Activated T-helper 1 cell treated with Interleukin-2 at 50 U/mL for 16 hours (primary cell): ENCODE measurements around the gene FBXL4.

Experiments used
- DNase-seq: peaks from one replicate; pipeline ENCODE4 v3.0.0-alpha.2; 2020; ENCODE audit warnings: low read depth

Gene FBXL4

GRCh38 chr6:98880486-98880885 lies 67.3 kb downstream of the FBXL4 start:
- no peak for DNase-seq

- DNase-seq, result no peak
Measured at GRCh38 chr6:98877250-98877649, 70.5 kb downstream of the FBXL4 start.

GRCh38 chr6:98875375-98875774 lies 72.4 kb downstream of the FBXL4 start:
- DNase-seq, result no peak

- no peak for DNase-seq
Measured at GRCh38 chr6:98871821-98872220, 75.9 kb downstream of the FBXL4 start.

GRCh38 chr6:98871057-98871456 lies 76.7 kb downstream of the FBXL4 start:
- no peak for DNase-seq

- no peak for DNase-seq
Measured at GRCh38 chr6:98864497-98864896, 83.2 kb downstream of the FBXL4 start.

- no peak for DNase-seq
Measured at GRCh38 chr6:98848539-98849242, 99.1 kb downstream of the FBXL4 start.

GRCh38 chr6:98847779-98848538 lies 99.8 kb downstream of the FBXL4 start:
- DNase-seq, result no peak

GRCh38 chr6:98847416-98847778 lies 100.3 kb downstream of the FBXL4 start:
- no peak for DNase-seq

- no peak for DNase-seq
Measured at GRCh38 chr6:98846021-98846380, 101.7 kb downstream of the FBXL4 start.

- DNase-seq, result no peak
Measured at GRCh38 chr6:98845211-98846020, 102.3 kb downstream of the FBXL4 start.

GRCh38 chr6:98844244-98845210 lies 103.2 kb downstream of the FBXL4 start:
- DNase-seq, result no peak

- no peak for DNase-seq
Measured at GRCh38 chr6:98843271-98844243, 104.2 kb downstream of the FBXL4 start.

- DNase-seq, result no peak
Measured at GRCh38 chr6:98842342-98843180, 105.2 kb downstream of the FBXL4 start.

- DNase-seq, result no peak
Measured at GRCh38 chr6:98841621-98842341, 106.0 kb downstream of the FBXL4 start.

- DNase-seq, result no peak
Measured at GRCh38 chr6:98840996-98841513, 106.7 kb downstream of the FBXL4 start.

- no peak for DNase-seq
Measured at GRCh38 chr6:98840385-98840784, 107.4 kb downstream of the FBXL4 start.

GRCh38 chr6:98839781-98840361 lies 107.9 kb downstream of the FBXL4 start:
- DNase-seq, result no peak
